ENCODE measurements around the gene NSMF. TPM values are rescaled to one million over a fixed set of nuclear protein-coding genes. Genes with fewer than 3 reads are reported as not detected.

The NSMF gene
- total and polyA plus RNA-seq, 8 donors = 29.5 to 46.5 (median 36.3) TPM

- H3K4me1 ChIP-seq = no peaks in the 10 kb centered on the region
- intact Hi-C loops (cut with DNase I) = no loop called here
- TF ChIP-seq CTCF (IDR thresholded peaks at IDR 0.05) = no peak
- no peak overlapping the region for H3K4me3 ChIP-seq
- DNase-seq (peak in 1 of 4 donors; percentile 68), ATAC-seq (no peak)
- no peaks in the 10 kb centered on the region for H3K36me3 ChIP-seq
- no peak overlapping the region for H3K27ac ChIP-seq
- H3K27me3 ChIP-seq = no peaks in the 10 kb centered on the region
- no peaks in the 10 kb centered on the region for H3K9me3 ChIP-seq
Observed at GRCh38 chr9:137487454-137488326, 28.6 kb upstream of the NSMF start.

- DNase-seq (peak in 1 of 4 donors; percentile 72), ATAC-seq (no peak)
- H3K4me3 ChIP-seq = no peak overlapping the region
- H3K27ac ChIP-seq = no peak overlapping the region
- H3K4me1 ChIP-seq = peaks cover 0 to 8% of the 10 kb centered on the region in 2 donors
- H3K27me3 ChIP-seq = no peaks in the 10 kb centered on the region
- TF ChIP-seq CTCF (IDR thresholded peaks at IDR 0.05) = no peak
- intact Hi-C loops (cut with DNase I) = no loop called here
- H3K9me3 ChIP-seq = no peaks in the 10 kb centered on the region
- H3K36me3 ChIP-seq = no peaks in the 10 kb centered on the region
Observed at GRCh38 chr9:137486545-137487453, 27.7 kb upstream of the NSMF start.

GRCh38 chr9:137486141-137486490 is 27.0 kb upstream of the NSMF start:
- Histone ChIP-seq H3K27ac (no peak overlapping the region), H3K9me3 (no peaks in the 10 kb centered on the region), H3K36me3 (no peaks in the 10 kb centered on the region), H3K27me3 (no peaks in the 10 kb centered on the region), H3K4me3 (no peak overlapping the region), H3K4me1 (peaks cover 0 to 8% of the 10 kb centered on the region in 2 donors)
- intact Hi-C loops (cut with DNase I) = no loop called here
- TF ChIP-seq CTCF (IDR thresholded peaks at IDR 0.05) = no peak
- no peak for ATAC-seq
- no peak for DNase-seq

GRCh38 chr9:137485343-137486140 is 26.4 kb upstream of the NSMF start:
- H3K4me3 ChIP-seq = no peak overlapping the region
- H3K27me3 ChIP-seq = no peaks in the 10 kb centered on the region
- peaks cover 0 to 8% of the 10 kb centered on the region in 2 donors for H3K4me1 ChIP-seq
- H3K9me3 ChIP-seq = no peaks in the 10 kb centered on the region
- TF ChIP-seq CTCF (IDR thresholded peaks at IDR 0.05) = no peak
- H3K36me3 ChIP-seq = no peaks in the 10 kb centered on the region
- DNase-seq = peak in 1 of 4 donors; percentile 58
- intact Hi-C loops (cut with DNase I) = no loop called here
- no peak overlapping the region for H3K27ac ChIP-seq
- no peak for ATAC-seq
